Chondrocyte (in vitro differentiated cells): ENCODE results near the gene TBX5. TPM values are rescaled to one million over a fixed set of nuclear protein-coding genes. Genes with fewer than 3 reads are reported as not detected.

Experiments used
- DNase-seq: peaks from one replicate; pipeline ENCODE4 v3.0.0; 2021; ENCODE audit warnings: mixed read lengths, low spot score
- H3K27ac Mint-ChIP-seq: one replicate; pipeline ENCODE4 v1.8.0; 2021; ENCODE audit warnings: mild to moderate bottlenecking, moderate library complexity, mixed read lengths; ENCODE audit not compliant: unreplicated experiment
- H3K27me3 Mint-ChIP-seq: 2 replicates; pipeline ENCODE4 v1.8.0; 2021; ENCODE audit warnings: low read depth, mixed read lengths
- H3K36me3 Mint-ChIP-seq: 2 replicates; pipeline ENCODE4 v1.8.0; 2021; ENCODE audit warnings: low read depth, mixed read lengths
- H3K4me1 Mint-ChIP-seq: 2 replicates; pipeline ENCODE4 v1.8.0; 2021; ENCODE audit warnings: low read depth, mild to moderate bottlenecking, mixed read lengths
- H3K4me3 Mint-ChIP-seq: one replicate; pipeline ENCODE4 v1.8.0; 2021; ENCODE audit warnings: mild to moderate bottlenecking, moderate library complexity, mixed read lengths; ENCODE audit not compliant: unreplicated experiment
- H3K9me3 Mint-ChIP-seq: 2 replicates; pipeline ENCODE4 v1.8.0; 2021; ENCODE audit warnings: low read depth, mixed read lengths
- total RNA-seq: library from RNA; stranded (reverse); gene quantifications from 3 replicates; pipeline ENCODE4 v1.2.1, GENCODE V29; 2021
- TF ChIP-seq, protein P1 (sequence below): fragments of 200-600 bp; sonication (generic); IDR thresholded peaks from 2 replicates; pipeline ENCODE4 v1.5.0; 2021; ENCODE audit warnings: antibody characterized with exemption, mild to moderate bottlenecking, moderate library complexity

TBX5 gene
- total RNA-seq, 1 donor from 2014 or later, result not detected

DNA sequence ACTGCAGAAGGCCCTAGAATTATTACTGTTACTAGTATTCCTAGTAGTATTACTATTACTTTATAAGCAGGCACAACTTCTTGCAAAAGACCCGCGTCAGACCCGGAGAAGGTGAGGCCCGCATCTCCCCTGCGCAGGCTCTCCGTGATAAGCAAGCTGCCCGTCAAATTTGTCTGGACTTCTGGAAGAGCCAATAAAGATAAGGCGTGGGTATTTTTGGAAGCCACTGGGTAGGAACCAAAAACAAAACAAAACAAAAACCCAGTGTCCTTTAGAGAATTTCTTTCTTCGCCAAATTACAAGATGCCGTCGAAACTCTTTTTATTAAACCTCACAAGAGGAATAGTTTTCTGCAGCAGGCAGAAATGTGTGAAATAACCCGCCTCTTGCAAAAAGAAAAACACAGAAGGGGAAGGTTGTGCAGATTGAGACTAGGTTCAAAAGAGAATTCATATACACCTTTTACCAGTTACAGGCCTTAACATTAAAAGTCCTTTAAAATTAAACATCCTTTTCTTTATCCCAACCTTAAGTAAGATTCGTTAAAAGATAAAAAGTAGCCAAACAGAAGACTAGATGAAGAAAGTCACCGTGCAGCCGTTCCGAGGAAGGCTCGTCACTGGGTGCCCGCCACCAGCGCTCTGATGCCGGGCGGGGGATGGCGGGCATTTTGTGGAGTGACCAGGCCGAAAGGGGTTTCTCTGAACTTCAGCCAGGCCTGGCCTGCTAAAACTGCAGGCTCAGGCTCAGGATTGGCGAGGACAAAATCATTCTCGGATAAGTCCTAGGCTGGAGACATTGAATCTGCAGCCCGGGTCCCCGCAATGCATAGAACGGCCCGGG, 1.6 kb downstream of the TBX5 start:
- Mint-ChIP-seq H3K9me3 (no peaks in the 10 kb centered on the region), H3K27ac (no peak overlapping the region), H3K4me1 (peaks cover 15% of the 10 kb centered on the region), H3K36me3 (peaks cover 4% of the 10 kb centered on the region), H3K4me3 (no peak overlapping the region), H3K27me3 (peaks cover 95% of the 10 kb centered on the region)
- DNase-seq, result no peak
- TF ChIP-seq, protein P1, sequence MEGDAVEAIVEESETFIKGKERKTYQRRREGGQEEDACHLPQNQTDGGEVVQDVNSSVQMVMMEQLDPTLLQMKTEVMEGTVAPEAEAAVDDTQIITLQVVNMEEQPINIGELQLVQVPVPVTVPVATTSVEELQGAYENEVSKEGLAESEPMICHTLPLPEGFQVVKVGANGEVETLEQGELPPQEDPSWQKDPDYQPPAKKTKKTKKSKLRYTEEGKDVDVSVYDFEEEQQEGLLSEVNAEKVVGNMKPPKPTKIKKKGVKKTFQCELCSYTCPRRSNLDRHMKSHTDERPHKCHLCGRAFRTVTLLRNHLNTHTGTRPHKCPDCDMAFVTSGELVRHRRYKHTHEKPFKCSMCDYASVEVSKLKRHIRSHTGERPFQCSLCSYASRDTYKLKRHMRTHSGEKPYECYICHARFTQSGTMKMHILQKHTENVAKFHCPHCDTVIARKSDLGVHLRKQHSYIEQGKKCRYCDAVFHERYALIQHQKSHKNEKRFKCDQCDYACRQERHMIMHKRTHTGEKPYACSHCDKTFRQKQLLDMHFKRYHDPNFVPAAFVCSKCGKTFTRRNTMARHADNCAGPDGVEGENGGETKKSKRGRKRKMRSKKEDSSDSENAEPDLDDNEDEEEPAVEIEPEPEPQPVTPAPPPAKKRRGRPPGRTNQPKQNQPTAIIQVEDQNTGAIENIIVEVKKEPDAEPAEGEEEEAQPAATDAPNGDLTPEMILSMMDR, result no peak

DNA sequence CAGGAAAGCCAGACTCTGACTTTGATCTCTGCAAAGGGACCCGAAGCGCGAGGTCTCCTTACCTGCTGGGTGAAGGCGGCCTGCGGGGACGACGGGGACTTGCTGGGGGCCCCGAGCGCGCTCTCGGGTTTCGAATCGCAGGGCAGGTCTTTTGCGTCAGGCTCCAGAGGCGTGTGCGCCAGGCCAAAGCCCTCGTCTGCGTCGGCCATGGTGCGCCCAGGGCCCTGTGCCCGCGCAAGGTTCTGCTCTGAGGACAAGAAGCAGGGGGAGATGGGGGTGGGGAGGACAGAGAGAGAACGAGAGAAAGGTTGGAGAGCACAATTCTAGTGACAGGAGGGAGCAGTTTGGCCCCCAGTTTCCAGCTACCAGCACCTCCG, 2.3 kb downstream of the TBX5 start:
- no peak for DNase-seq
- Mint-ChIP-seq H3K36me3 (peaks cover 4% of the 10 kb centered on the region), H3K27ac (no peak overlapping the region), H3K4me3 (no peak overlapping the region), H3K27me3 (peaks cover 97% of the 10 kb centered on the region), H3K4me1 (peaks cover 10% of the 10 kb centered on the region), H3K9me3 (no peaks in the 10 kb centered on the region)
- TF ChIP-seq, protein P1, result no peak

DNA sequence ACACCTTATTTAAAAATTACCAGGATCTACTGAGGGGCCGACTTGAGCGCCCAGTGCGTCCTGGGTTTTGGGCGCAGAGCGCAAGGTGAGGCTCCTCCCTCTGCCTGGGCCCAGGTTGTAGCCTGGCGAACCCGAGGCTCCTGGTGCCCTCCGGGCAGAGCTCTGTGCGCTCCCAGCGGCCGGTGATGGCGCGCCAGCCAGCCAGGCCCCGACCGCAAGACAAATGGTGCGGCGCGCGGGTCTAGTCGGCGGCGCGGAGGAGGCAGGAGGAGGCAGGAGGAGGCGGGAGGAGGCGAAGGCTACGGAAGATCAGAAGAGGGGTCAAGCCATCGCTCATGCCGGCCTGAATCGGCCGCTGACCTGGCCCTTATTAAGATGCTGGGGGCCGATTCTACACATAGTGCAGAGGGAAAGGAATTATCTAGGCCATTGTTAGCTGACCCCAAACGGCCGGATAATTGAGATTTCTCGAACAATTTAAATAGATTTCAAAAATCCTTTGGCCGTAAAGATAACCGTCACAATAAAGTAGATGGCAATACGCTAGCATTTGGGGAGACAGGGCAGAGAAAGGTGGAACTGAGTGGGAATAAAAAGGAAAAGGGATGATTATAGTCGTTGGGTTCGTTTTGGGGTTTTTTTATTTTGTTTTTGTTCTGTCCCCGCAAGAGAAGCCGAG, 2.8 kb downstream of the TBX5 start:
- Mint-ChIP-seq H3K9me3 (no peaks in the 10 kb centered on the region), H3K4me3 (no peak overlapping the region), H3K27me3 (peaks cover 97% of the 10 kb centered on the region), H3K27ac (no peak overlapping the region), H3K36me3 (peaks cover 4% of the 10 kb centered on the region), H3K4me1 (peaks cover 6% of the 10 kb centered on the region)
- DNase-seq, result no peak
- TF ChIP-seq, protein P1, result no peak

DNA sequence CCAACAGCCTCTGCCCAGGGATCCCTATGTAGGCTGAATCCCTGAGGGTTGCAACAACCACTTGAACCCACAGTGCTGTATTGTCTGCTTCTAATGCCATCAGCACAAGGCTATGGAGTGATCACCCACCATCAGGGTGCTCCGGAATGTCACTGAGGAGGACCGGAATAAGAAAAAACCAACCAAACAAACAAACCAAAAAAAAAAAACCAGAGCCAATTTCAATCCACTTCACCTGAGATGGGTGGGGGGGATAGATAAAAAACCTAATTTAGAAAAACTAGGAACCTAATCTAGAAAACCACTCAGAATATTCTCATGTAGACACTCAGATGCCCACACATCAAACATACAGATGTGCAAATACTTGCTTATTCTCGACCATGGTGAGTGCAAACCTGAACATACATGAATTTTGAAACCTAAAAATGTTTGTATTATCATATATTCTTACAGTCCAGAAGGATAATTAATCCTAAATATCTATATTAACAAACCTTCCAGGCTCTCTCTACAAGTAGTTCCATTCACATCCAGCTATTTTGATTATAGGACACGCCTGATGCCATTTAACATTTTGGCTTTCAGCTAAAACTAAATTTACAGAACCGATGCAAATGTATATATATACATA, 3.7 kb downstream of the TBX5 start:
- H3K4me3 Mint-ChIP-seq, result no peak overlapping the region
- H3K27ac Mint-ChIP-seq, result no peak overlapping the region
- peaks cover 97% of the 10 kb centered on the region for H3K27me3 Mint-ChIP-seq
- TF ChIP-seq, protein P1, result no peak
- DNase-seq, result no peak
- H3K36me3 Mint-ChIP-seq, result peaks cover 5% of the 10 kb centered on the region
- H3K9me3 Mint-ChIP-seq, result no peaks in the 10 kb centered on the region
- peaks cover 6% of the 10 kb centered on the region for H3K4me1 Mint-ChIP-seq
